Suppressor macrophage (primary cell): Measurements from ENCODE around the gene SRR.
"Not testable (repeated sequence)": the region's sequence is repeated elsewhere in the genome, so short reads cannot be mapped to it uniquely, and the experiment has no call there.

Experiments used
- DNase-seq, 4 experiments: peaks; one replicate each; pipeline ENCODE4 v3.0.0-alpha.2; 2020 to 2022

SRR gene

DNA sequence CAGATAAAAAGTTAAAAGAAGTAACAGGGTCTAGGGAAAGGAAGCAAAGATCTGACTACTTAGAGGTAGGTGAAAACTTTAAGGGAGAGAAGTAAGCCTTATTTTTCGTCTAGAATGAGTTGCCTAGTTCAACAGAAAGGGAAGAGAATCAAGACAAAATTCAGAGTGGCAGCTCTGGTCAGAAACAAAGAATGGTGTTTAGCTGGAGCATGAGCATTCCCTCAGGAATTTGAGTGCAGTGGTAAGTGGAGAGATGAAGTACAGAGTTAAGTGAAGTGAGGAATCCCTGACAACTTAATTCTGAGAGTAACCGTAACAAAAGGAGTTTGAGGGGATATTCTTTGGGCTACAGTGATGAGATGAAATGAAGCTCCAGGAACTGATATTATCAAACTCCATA, 11.7 kb upstream of the SRR start:
- DNase-seq: no peak

DNA sequence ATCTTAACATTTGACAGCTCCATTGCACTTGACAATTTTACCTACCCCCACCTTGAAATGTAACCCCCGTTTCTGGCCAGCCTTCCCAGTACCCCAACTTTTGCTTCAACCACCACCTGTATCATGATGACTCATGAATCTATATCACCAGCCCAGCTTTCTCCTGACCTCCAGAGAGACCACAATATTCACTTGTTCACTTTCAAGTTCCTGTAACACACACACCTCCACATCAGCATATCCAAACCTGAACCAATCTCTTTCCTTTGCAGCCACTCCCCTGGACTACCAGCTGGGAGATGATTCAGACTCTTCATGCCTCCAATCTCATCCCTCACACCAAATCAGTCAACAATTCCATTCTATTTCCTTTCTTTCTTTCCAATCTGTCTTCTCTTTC, 8.2 kb upstream of the SRR start:
- no peak for DNase-seq

DNA sequence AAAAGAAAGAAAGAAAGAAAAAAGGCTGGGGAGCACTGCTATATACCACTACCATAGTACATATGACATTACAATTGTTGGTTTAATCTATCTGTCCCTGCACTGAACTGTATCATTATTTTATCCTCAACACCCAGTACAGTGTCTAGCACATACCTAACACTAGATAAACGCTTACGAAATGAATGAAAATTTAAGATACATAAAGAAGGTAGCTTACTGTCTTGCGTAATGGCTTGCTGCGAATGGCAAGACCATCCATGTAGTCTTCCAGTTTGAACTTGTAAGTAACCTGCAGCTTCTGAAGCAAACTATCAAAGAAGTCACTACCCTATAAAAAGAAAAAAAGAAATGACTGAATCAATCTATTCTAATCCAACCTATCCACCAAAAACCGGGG, 6.7 kb upstream of the SRR start:
- no peak for DNase-seq

DNA sequence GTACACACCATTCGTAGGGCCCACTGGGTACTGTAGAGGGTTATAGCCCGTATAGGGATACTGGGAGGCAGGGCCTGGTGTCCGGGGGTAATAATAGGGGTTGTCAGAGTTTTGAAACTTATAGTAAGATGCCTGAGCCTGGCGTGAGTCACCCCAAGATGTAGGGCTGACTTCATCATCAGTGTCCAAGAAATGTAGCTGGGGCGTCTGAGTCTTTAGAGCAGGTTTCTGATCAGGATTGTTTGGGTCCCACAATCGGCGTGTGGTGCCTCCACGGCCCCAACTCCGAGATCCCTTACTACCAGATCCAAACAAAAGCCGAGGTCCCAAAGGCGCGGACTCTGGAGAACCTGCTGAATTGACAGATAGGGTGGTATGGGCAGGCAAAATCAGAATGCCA, 4.6 kb upstream of the SRR start:
- DNase-seq: no peak

DNA sequence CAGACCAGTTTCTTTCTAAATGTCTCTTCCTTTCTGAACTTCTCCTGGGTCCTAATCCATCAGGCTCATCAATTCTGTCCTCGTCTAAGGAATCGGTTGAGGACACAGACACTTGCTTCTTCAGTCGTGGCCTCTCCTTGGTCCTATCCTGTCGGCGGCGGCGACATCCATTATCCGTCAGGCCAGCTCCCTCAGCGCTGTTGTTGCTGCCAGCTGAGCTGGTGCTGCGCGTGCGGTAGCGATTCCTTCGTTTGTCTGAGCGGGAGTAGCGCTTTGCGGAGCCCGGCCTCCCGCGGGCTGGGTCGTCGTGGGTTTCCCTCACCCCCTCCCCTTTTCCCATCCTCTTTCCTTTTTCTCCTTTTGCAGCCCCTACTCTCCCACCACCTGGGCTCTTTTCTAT, 4.0 kb upstream of the SRR start:
- no peak for DNase-seq

DNA sequence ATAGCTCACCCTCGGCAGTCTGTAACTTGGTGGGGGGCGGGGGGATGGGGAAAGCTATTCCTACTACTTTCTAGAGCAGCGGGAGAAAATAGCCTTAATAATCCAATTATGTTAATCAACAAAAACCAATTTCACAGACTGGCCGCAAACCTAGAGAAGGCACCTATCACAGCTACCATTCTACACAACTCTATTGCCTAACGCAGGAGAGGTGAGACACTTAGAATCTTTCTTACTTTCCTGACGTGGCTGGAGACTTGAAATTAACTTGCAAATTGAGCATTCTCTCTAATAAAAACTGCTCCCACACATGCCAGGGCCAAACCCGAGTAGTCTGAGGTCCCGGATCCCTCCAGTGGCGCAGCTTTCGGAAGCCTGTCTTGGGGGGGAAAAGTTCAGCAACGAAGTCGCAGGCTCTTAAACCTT, 959 bp upstream of the SRR start:
- DNase-seq: no peak

DNA sequence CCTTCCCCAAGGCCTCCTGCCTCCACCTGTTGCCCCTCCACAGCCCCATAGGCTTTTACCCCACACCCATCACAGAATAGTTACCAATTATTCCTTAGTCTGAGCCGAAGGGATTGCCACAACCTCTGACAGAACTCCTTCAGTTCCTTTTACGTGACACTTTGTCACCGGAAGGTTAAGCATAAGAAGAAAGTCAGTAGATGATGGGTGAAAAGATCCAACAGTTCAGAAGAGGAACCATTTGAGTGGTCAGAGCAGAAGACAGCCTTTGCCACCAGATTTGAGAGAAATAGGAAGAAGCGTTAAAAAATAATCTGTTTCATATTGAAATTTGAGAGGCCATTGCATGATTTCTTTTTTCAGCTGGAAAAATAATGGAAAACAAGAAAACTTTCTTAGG, 1.2 kb downstream of the SRR start:
- peak; percentile 13 to 68 (median 40) for DNase-seq

DNA sequence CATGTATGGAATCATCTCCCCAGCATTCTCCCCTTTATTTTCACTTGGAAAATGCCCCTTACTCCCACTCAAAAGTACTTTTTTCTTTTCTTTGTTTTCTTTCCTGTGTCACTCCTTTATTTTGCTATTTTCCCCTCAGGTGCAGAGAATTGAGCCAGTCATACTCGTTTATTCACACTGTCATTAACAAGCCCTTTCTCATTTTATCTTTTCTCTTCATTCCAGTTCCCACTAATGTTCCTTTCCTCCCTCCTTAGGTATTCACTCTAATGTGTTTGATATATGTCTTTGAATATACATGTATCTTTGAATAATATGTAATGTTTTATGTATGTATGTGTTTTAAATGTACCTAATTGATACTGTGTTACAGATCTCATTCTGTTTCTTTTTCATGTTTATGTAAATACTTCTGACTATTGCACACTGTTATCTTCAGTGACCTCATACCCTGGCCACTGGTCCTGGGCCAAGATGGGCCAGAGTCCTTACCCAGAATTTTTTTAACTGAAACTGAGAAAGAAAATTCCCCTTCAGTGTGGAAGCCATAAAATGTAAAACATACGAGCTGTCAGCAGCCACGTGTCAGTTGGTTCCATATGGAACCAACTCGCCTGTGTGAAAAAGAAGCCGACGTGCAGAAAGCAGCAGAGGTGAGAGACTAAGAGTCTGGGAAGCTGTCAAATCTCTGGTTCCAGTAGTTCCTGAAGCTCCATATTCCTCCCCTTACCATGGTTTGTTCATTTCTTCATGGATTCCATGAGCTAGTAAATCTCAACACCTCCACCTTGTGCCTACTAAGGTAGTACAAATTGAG, 5.8 kb downstream of the SRR start:
- DNase-seq: no peak

DNA sequence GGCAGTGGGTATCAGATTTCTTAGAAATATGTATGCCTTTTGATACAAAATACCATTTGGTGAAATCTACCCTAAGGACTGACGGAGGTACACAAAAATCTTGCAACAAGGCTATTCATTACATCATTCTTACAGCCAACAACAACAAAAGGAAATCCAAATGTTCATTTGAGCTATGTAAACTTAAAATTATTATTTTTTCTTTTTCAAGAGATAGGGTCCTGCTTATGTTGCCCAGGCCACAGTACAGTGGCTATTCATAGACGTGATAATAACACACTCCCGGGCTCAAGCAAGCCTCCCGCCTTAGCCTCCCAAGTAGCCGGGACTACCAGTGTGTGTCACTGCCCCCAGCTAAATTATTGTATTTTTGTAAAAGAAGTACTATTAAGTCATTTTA, 9.0 kb downstream of the SRR start:
- no peak for DNase-seq

DNA sequence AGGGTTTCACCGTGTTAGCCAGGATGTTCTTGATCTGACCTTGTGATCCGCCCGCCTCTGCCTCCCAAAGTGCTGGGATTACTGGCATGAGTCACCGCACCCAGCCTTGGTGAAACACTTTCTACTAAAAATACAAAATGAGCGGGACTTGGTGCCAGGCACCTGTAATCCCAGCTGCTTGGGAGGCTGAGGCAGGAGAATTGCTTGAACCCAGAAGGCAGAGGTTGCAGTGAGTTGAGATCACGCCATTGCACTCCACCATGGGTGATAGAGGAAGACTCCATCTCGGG, 13.1 kb downstream of the SRR start:
- not testable (repeated sequence) for DNase-seq

DNA sequence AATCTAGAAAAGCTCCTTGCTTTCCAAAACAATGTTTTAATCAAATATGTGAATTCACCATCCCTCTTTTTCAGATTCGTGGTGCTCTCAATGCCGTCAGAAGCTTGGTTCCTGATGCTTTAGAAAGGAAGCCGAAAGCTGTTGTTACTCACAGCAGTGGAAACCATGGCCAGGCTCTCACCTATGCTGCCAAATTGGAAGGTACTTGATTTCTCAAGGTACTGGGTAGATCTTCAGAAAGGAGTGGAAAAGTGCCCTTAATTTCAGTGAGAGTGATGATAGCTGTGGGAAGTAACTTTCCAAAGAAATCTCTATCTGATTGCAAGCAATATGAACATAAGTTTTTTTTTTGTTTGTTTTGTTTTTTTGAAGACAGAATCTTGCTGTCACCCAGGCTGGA, 14.0 kb downstream of the SRR start:
- no peak for DNase-seq

DNA sequence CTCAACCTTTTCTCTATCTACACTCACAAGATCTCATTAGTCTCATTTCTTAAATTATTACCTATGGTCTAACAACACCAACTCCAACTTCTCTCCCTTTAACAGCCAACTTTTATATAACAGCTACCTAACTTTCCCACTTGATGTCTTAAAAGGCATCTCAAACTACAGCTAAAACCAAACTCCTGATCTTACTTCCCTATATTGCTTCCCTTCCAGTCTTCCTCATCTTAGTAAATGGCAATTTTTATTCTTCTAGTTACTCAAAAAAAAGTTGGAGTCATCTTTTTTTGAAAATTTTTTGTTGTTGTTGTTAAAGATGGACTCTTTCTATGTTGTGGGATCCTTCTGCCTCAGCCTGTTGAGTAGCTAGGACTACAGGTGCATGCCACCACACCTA, 15.3 kb downstream of the SRR start:
- DNase-seq: peak in 2 of 4 experiments; percentile 57 to 63

DNA sequence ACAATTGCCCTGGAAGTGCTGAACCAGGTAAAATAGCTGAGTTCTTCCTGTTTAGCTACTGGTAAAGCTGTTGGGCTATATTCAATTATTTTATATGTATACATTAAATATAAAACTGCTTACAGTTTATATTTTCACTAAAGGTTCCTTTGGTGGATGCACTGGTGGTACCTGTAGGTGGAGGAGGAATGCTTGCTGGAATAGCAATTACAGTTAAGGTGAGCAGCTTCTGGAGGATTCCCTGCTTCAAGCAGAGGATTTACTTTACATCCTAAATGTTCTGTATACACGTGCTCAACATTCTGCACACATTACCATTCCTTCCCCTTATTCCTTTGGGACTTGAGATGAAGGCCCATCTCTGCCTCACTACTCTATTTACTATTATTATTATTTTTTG, 17.6 kb downstream of the SRR start:
- no peak for DNase-seq

DNA sequence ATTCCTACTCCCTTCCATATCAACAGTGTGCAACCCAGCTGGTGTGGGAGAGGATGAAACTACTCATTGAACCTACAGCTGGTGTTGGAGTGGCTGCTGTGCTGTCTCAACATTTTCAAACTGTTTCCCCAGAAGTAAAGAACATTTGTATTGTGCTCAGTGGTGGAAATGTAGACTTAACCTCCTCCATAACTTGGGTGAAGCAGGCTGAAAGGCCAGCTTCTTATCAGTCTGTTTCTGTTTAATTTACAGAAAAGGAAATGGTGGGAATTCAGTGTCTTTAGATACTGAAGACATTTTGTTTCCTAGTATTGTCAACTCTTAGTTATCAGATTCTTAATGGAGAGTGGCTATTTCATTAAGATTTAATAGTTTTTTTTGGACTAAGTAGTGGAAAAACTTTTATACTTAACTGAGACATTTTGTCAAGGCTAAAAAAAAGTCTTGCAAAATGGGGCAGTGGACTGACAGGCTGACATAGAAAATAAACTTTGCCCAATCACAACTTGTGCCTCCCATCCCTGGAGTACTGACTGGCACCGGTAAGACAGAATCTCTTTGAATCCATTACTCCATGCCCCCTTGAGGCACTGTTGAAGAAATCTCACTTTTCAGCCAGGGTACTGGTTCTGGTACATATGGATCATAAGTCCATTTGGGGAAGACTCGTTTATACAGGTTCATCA, 20.0 kb downstream of the SRR start:
- DNase-seq: no peak

DNA sequence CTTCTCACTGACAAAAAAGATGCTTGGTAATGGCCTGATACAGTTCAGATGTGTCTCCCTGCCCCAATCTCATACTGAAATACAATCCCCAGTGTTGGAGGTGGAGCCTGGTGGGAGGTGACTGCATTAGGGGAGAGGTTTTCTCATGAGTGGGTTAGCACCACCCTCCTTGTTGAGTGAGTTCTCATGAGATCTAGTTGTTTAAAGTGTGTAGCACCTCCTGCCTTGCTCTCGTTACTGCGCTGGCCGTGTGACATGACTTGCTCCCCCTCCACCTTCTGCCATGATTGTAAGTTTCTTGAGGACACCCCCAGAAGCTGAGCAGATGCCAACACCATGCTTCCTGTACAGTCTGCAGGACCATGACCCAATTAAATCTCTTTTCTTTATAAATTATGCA, 27.6 kb downstream of the SRR start:
- DNase-seq: no peak

DNA sequence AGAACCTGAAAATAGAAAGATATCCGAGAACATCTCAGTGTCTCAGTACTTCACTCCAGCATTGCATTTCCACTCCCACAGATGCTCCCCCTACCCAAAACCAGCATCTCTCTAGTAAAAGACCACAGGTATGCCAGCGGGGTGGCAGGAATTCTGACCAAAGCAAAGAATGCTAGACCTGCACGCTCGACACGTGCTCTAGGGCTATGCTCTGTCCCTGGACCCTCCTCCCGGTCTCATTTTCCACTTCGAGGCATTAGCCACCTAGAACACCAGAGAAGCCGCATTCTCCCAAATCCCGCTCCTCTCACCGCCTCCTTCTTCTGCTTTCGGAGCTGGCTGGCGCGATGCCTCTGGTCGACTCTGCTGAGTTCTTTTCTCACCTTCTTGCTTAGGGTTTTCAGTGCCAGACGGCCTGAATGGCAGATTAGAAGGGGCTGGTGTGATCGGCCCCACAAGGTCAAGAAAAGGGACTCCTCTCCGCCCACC, 32.0 kb downstream of the SRR start:
- DNase-seq: peak; percentile 6 to 42 (median 26)

DNA sequence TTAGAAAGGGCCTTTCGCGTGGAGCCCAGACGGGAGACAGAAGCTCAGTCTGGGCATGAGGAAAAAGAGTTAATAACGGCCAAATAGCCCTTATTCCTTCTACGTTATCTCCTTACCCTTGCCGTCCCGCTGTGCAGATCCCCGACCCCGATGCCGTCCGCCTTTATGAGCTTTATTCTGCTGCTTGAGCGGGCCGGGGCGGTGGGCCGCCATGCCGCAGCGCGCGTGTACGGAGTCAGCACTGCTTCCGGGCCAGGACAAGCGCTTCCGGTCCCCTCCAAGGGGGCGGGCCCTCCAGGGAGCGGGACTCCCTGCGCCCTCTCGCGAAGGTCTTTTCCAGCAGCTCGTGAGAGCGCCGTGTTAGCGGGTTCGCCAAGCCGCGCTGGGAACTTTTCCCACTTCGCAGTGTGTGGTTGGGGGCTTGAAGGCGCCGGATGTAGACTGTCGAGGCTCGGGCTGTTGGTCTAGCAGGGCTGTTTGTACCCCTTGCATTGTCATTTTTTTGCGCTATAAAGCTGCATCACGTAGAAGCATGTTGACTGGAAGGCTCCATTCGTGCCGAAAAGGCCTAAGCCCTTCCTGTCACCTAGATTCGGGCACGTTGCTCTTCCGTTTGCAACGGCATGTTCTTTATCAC, 32.6 kb downstream of the SRR start, which contains the start of gene TSR1:
Gene TSR1 (minus strand): TSS at position 243 of the 637 bp plus-strand sequence. CDS start 30 bp downstream, at position 213.
- DNase-seq: peak; percentile 90 to 96 (median 94)

DNA sequence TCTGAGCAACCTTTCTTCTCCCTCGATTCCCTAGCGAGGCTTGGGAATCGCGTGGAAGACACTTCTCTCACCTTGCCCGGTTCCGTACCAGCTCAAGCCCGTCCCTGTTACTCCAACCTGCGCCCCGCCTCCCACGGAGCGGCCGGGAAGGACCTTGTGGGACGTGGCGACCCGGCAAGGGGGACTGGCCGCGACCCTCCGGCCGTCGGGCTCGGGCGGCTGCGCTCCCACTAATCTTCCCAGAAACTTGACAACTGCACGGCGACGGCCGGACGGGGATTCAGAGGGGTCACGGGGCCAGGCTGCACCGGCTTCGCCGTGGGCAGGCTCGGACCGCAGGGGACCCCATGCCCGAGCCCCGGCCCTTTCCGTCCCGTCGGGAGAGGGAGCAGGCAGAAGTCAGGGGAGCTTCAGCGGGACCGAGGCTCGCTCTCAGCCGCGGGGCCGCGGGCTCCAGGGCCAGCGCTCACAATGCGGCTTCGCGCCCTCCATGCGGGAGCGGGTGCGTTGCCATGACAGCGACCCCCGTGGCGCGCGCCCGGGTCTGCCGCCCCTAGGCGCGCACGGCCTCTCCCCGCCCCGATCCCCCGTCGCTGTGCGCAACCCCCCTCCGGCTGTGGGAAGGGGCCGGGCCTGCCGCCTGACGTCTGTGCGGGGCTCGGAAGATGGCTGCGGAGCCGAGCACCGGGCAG, 33.2 kb downstream of the SRR start, which contains the start of gene SGSM2:
Gene SGSM2 (plus strand): TSS at position 650 of the 692 bp plus-strand sequence. CDS start 188 bp downstream, outside the sequence.
- DNase-seq: peak; percentile 49 to 80 (median 68)

DNA sequence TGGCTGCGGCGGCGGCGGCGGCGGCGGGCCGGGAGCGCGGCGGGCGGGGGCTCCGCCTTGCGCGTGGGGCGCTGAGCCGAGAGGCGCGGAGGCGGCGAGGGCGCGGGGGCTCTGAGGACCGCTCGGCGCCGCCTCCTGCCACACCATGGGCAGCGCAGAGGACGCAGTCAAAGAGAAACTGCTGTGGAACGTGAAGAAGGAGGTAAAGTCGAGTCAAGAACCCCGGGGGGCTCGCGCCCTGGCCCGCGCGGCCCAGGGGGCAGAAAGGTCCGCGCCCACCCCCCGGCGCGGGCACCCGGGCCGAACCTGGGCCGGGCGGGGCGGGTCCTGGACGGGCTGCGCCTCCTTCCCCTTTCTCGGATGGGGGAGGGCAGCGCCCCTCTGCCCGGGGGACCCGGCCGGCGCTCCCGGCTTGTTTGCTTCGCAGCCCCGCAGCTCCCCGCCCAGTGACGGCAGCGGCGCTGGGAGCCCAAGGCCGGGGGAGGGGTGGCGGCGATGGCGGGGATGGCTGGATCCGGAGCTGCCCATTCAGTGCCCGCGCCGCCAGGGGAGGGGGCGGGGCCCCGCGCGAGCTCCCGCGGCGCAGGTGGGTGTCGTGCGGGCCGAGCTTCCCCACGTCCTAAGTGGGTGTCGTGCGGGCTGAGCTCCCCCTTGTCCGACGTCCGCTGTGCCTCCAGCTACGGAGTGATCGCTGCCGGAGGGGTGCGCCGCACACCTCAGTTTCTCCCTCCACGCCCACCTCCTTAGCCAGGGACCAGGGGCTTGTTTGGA, 34.0 kb downstream of the SRR start:
- peak; percentile 75 to 86 (median 76) for DNase-seq

DNA sequence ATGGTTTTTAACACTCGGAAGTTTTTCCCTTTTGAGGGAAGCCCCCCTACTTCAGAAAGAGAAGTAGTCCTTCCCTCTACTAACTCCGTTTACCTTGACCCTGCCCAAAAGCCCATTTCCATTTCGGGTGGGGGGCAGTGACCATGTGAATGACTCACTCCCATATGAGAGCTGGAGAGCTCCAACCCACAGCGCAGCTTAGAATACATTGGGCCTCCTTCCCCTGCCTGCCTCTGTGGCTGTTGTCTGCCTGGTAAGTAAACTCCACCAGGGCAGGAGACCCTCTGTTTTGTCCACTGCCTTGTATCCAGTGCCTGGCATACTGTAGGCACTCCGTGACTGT, 34.5 kb downstream of the SRR start:
- peak; percentile 26 to 46 (median 41) for DNase-seq

DNA sequence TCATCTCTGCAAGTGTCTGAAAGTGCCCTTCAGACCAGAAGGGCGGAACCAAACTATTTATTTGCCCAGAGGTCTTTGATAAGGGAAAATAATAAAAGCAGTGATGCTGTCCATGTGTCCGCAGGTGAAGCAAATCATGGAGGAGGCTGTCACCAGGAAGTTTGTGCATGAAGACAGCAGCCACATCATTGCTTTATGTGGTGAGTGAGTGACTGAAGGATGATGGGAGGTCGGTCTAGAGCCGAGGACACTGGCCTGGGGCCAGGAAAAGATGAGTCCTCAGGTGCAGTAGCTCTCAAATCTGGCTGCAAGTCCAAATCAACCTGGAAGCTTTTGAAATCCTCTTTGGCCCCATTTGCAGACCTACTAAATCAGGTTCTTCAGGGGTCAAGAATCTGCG, 39.7 kb downstream of the SRR start:
- DNase-seq: no peak

DNA sequence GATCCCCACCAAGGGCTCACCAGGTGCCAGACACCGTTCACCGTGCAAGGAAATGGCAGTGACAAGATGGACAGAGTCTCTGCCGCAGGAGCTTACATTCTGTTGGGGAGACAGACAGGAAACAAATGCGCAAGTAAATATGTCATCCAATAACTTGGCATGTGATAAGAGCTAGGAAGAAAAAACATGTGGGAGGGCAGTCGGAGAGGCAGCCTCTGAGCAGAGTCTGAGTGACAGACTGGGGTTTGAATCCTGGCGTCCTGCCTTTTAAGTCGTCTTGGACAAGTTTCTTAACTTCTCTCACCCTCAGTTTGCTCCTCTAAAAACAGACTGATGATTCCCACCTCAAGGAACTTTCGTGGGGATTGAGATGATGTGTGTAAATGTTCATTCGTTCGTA, 40.8 kb downstream of the SRR start:
- DNase-seq: no peak
